CD14-positive monocyte (primary cell): Measurements from ENCODE around the gene USP20. TPM values are rescaled to one million over a fixed set of nuclear protein-coding genes. Genes with fewer than 3 reads are reported as not detected.

Source experiments
- DNase-seq, 3 donors: peaks; one replicate each; pipeline ENCODE4 v3.0.0-alpha.2; 2011 to 2022
- H2AFZ ChIP-seq: 2 replicates; pipeline ENCODE4 v1.6.0; 2012; ENCODE audit warnings: mild to moderate bottlenecking, low read depth, low read length, inconsistent platforms; ENCODE audit not compliant: insufficient read depth, poor library complexity, severe bottlenecking
- H3K27ac ChIP-seq, 2 donors: 1 replicate in 1 of 2; 2 replicates in 1 of 2; pipeline ENCODE4 v1.5.1; 2012 to 2013; ENCODE audit warnings: low read length in 2 of 2, control low read depth in 1 of 2, inconsistent platforms in 1 of 2, low read depth in 1 of 2, mild to moderate bottlenecking in 1 of 2
- H3K27me3 ChIP-seq, 2 donors: one replicate each; pipeline versions ENCODE4 v1.6.0 to v1.6.1; 2011 to 2013; ENCODE audit warnings: low read length in 2 of 2; ENCODE audit not compliant: control insufficient read depth in 2 of 2, insufficient read depth in 2 of 2
- H3K36me3 ChIP-seq, 2 donors: replicated peaks in 1 of 2; 1 replicate in 1 of 2; 2 replicates in 1 of 2; pipeline versions ENCODE4 v1.5.1 to v1.6.1; 2012 to 2013; ENCODE audit warnings: low read length in 2 of 2, control low read depth in 1 of 2, inconsistent platforms in 1 of 2, mild to moderate bottlenecking in 1 of 2; ENCODE audit not compliant: insufficient read depth in 2 of 2, control insufficient read depth in 1 of 2
- H3K4me1 ChIP-seq, 2 donors: 1 replicate in 1 of 2; 2 replicates in 1 of 2; pipeline versions ENCODE4 v1.5.1 to v1.6.1; 2012 to 2013; ENCODE audit warnings: low read length in 2 of 2, control low read depth in 1 of 2, inconsistent platforms in 1 of 2, mild to moderate bottlenecking in 1 of 2, moderate library complexity in 1 of 2; ENCODE audit not compliant: insufficient read depth in 2 of 2, control insufficient read depth in 1 of 2
- H3K4me2 ChIP-seq: replicated peaks from 2 replicates; pipeline ENCODE3; 2012; ENCODE audit warnings: low read length, moderate library complexity, mild to moderate bottlenecking; ENCODE audit not compliant: poor library complexity, severe bottlenecking; ENCODE audit errors: extremely low read depth
- H3K4me3 ChIP-seq, 3 experiments: fragments of 200-600 bp in 1 of 3; sonication (generic) in 1 of 3; replicated peaks in 1 of 3; 1 replicate in 2 of 3; 2 replicates in 1 of 3; pipeline ENCODE4 v1.5.1; 2011 to 2013; ENCODE audit warnings: low read length in 3 of 3, mild to moderate bottlenecking in 3 of 3, control low read depth in 2 of 3, low read depth in 2 of 3, inconsistent platforms in 1 of 3, moderate library complexity in 1 of 3
- H3K79me2 ChIP-seq: 2 replicates; pipeline ENCODE4 v1.6.0; 2012; ENCODE audit warnings: mild to moderate bottlenecking, control low read depth, inconsistent platforms, low read length, moderate library complexity; ENCODE audit not compliant: insufficient read depth
- H3K9ac ChIP-seq: 2 replicates; pipeline ENCODE4 v1.6.0; 2017; ENCODE audit warnings: low read length, mild to moderate bottlenecking; ENCODE audit not compliant: insufficient read depth, poor library complexity, severe bottlenecking
- H3K9me3 ChIP-seq, 2 donors: replicated peaks in 1 of 2; 1 replicate in 1 of 2; 2 replicates in 1 of 2; pipeline versions ENCODE4 v1.5.1 to v1.6.1; 2012 to 2013; ENCODE audit warnings: low read length in 2 of 2, control low read depth in 1 of 2; ENCODE audit not compliant: control insufficient read depth in 1 of 2, insufficient read depth in 1 of 2
- H4K20me1 ChIP-seq: 2 replicates; pipeline ENCODE4 v1.6.0; 2012; ENCODE audit warnings: mild to moderate bottlenecking, low read length, control low read depth, moderate library complexity; ENCODE audit not compliant: insufficient read depth
- H3K27ac Mint-ChIP-seq, 7 donors: one replicate each; pipeline ENCODE4 v1.8.0; 2020; ENCODE audit warnings: mild to moderate bottlenecking in 7 of 7, mixed read lengths in 7 of 7, moderate library complexity in 6 of 7, inconsistent platforms in 2 of 7
- H3K27me3 Mint-ChIP-seq, 3 donors: one replicate each; pipeline ENCODE4 v1.8.0; 2021 to 2022; ENCODE audit warnings: low read depth in 3 of 3, mild to moderate bottlenecking in 3 of 3, mixed read lengths in 3 of 3, moderate library complexity in 3 of 3, inconsistent platforms in 1 of 3
- H3K36me3 Mint-ChIP-seq, 2 donors: one replicate each; pipeline ENCODE4 v1.8.0; 2020; ENCODE audit warnings: mixed read lengths in 2 of 2, inconsistent platforms in 1 of 2, mild to moderate bottlenecking in 1 of 2
- H3K4me1 Mint-ChIP-seq: one replicate; pipeline ENCODE4 v1.8.0; 2020; ENCODE audit warnings: mild to moderate bottlenecking, mixed read lengths
- H3K4me3 Mint-ChIP-seq, 2 donors: one replicate each; pipeline ENCODE4 v1.8.0; 2020; ENCODE audit warnings: mild to moderate bottlenecking in 2 of 2, mixed read lengths in 2 of 2, moderate library complexity in 1 of 2
- H3K9me3 Mint-ChIP-seq, 7 donors: one replicate each; pipeline ENCODE4 v1.8.0; 2020 to 2022; ENCODE audit warnings: mixed read lengths in 7 of 7, mild to moderate bottlenecking in 6 of 7, moderate library complexity in 6 of 7, inconsistent platforms in 2 of 7
- WGBS: methylation state at CpG from one replicate; pipeline ENCODE4 v1.1.5; 2013; ENCODE audit warnings: missing lambda C conversion rate; ENCODE audit not compliant: insufficient coverage; 5-methylcytosine and 5-hydroxymethylcytosine counted together
- intact Hi-C, 2 donors: fragments of 100-400 bp; cut with micrococcal nuclease; formaldehyde crosslinking; loops; one replicate each; pipeline versions ENCODE4 v1.15.0 to v1.15.1; 2023
- polyA plus RNA-seq, 3 donors: library from polyadenylated mRNA; depleted of rRNA in 1 of 3; unstranded in 2 of 3; stranded (reverse) in 1 of 3; fragments of 300-500 nt in 2 of 3; fragments of >200 nt in 1 of 3; fragmentation: Illumina TruSeq in 2 of 3; gene quantifications; 1 replicate in 2 of 3; 2 replicates in 1 of 3; pipeline ENCODE4 v1.2.3, GENCODE V29; 2012 to 2021
- TF ChIP-seq, protein P1 (sequence below): fragments of 200-600 bp; IDR thresholded peaks from one replicate; pipeline ENCODE4 v1.8.0; 2022; ENCODE audit warnings: antibody characterized with exemption, mild to moderate bottlenecking

Gene USP20
- polyA plus RNA-seq, 3 donors = 2.7 to 30.0 (median 5.2) TPM

DNA sequence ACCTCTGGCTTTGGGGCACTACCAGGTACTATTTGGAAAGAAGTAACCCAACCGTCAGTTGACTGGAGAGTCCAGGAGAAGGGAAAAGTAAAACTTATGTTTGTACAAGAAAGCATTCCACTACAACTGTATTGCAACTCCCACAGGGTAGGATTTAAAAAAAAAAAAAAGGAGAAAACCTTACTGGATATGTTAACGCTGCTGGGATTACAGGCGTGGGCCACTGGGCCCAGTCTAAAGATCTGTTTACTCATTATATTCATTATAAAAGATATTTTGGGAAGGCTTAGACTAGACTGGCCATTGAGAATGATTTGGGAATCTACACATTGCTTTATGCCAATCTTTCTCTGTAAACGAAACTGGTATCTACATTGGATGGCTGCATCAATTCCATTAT lies 86.6 kb downstream of the USP20 start:
- peak overlapping the region in 1 of 7 donors; percentile 42 for H3K27ac Mint-ChIP-seq
- Histone ChIP-seq H4K20me1 (no peaks in the 10 kb centered on the region), H3K4me2 (no peak overlapping the region), H3K79me2 (peaks cover 54% of the 10 kb centered on the region), H3K4me1 (peaks cover 29 to 32% of the 10 kb centered on the region in 2 donors), H3K36me3 (peaks cover 47 to 76% of the 10 kb centered on the region in 2 donors), H2AFZ (no peak overlapping the region), H3K27ac (peak overlapping the region in 1 of 2 donors; percentile 14), H3K9ac (no peak overlapping the region), H3K9me3 (no peaks in the 10 kb centered on the region), H3K4me3 (no peak overlapping the region), H3K27me3 (no peaks in the 10 kb centered on the region)
- peaks cover 0 to 2% (median 0%) of the 10 kb centered on the region in 3 donors for H3K27me3 Mint-ChIP-seq
- peaks cover 52 to 78% of the 10 kb centered on the region in 2 donors for H3K36me3 Mint-ChIP-seq
- no peak overlapping the region for H3K4me3 Mint-ChIP-seq
- intact Hi-C loops = no loop called here
- WGBS = no CpG with 5 or more reads among the region's 4 CpGs
- H3K9me3 Mint-ChIP-seq = no peaks in the 10 kb centered on the region
- peaks cover 38% of the 10 kb centered on the region for H3K4me1 Mint-ChIP-seq
- DNase-seq = no peak
- TF ChIP-seq, protein P1, sequence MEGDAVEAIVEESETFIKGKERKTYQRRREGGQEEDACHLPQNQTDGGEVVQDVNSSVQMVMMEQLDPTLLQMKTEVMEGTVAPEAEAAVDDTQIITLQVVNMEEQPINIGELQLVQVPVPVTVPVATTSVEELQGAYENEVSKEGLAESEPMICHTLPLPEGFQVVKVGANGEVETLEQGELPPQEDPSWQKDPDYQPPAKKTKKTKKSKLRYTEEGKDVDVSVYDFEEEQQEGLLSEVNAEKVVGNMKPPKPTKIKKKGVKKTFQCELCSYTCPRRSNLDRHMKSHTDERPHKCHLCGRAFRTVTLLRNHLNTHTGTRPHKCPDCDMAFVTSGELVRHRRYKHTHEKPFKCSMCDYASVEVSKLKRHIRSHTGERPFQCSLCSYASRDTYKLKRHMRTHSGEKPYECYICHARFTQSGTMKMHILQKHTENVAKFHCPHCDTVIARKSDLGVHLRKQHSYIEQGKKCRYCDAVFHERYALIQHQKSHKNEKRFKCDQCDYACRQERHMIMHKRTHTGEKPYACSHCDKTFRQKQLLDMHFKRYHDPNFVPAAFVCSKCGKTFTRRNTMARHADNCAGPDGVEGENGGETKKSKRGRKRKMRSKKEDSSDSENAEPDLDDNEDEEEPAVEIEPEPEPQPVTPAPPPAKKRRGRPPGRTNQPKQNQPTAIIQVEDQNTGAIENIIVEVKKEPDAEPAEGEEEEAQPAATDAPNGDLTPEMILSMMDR = no peak

DNA sequence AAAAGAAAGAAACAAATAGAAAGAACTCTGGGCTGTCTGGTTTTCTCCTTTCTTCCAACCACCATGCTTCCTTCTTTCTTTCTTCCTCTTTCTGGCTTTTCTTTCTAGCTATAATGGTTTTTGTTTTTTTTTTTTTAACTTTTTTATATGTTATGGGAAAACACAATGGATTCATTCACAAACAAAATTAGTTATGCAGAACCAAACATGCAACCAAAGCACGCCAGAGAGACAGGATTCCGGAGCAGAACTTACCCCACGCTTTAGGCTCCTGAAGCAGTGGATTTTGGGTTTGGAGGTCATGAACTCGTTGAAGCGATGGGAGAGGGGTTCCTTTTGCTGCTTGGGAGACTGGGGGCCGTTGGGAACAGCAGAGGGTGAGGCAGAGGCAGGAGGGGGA lies 88.3 kb downstream of the USP20 start:
- TF ChIP-seq, protein P1 = no peak
- H3K4me2 ChIP-seq = no peak overlapping the region
- H3K27me3 ChIP-seq = no peaks in the 10 kb centered on the region
- no CpG with 5 or more reads among the region's 6 CpGs for WGBS
- peaks cover 29 to 31% of the 10 kb centered on the region in 2 donors for H3K4me1 ChIP-seq
- Mint-ChIP-seq H3K27ac (peak overlapping the region in 5 of 7 donors; percentile 10 to 85 (median 62)), H3K4me3 (no peak overlapping the region), H3K36me3 (peaks cover 52 to 75% of the 10 kb centered on the region in 2 donors), H3K9me3 (peaks cover 0 to 2% (median 0%) of the 10 kb centered on the region in 7 donors), H3K27me3 (peaks cover 0 to 2% (median 0%) of the 10 kb centered on the region in 3 donors), H3K4me1 (peaks cover 37% of the 10 kb centered on the region)
- intact Hi-C loops = no loop called here
- no peak overlapping the region for H3K9ac ChIP-seq
- no peak overlapping the region for H3K4me3 ChIP-seq
- DNase-seq = no peak
- H2AFZ ChIP-seq = no peak overlapping the region
- H3K27ac ChIP-seq = peak overlapping the region; percentile 4 to 70
- H3K36me3 ChIP-seq = peaks cover 55 to 77% of the 10 kb centered on the region in 2 donors
- no peaks in the 10 kb centered on the region for H3K9me3 ChIP-seq
- H4K20me1 ChIP-seq = no peaks in the 10 kb centered on the region
- peaks cover 41% of the 10 kb centered on the region for H3K79me2 ChIP-seq
